Measurements from ENCODE around the gene CENATAC.

Gene CENATAC

DNA sequence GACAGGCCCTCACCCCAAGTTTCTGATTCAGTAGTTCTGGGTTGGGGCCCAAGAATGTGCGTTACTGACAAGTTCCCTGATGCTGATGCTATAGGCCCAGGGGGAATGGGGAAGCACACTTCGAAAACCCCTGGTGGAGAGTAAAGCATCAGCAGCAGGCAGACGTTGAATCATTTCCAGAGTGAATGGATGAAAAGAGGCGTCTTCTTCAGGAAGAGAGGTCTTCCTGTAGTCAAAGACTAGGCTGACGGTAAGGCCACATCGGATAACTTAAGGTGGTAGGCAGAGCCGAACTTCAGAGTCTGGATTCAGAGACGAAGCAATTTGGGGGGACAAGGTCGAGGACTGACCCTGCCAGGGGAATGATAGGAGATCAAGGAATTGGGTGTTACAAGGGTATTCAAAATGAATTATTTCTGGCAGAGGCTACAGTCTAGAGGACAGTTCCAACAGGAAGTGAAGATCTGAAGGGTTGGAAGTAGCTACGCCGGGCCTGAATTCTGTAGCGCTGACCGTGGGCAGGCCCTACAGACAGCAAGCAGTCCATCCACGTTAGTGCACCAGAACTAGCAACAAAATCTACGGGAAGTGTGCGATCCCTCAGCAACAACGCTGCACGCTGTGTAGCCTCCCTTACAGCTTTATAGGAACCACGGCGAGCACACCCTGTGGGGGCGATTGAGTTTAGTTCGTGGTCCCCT, 862 bp upstream of the CENATAC start:
- no peaks in the 10 kb centered on the region for H3K4me1 ChIP-seq (ENCODE audit: control insufficient read depth, insufficient read depth, low read length)
- DNase-seq (ENCODE audit: low read depth, low spot score): no peak
- no CpG with 5 or more reads among the region's 22 CpGs for WGBS (ENCODE audit: insufficient coverage, insufficient read length)
- H3K9me3 ChIP-seq (ENCODE audit: control insufficient read depth, insufficient read depth, low read length): no peaks in the 10 kb centered on the region
- H3K36me3 ChIP-seq (ENCODE audit: control insufficient read depth, insufficient read depth, low read length): no peaks in the 10 kb centered on the region
- no peak overlapping the region for H3K27ac ChIP-seq (ENCODE audit: low read length)
- H3K4me3 ChIP-seq (ENCODE audit: low read length): peak overlapping the region; percentile 70; the same call in 1 of the 2 replicates
- no peaks in the 10 kb centered on the region for H3K27me3 ChIP-seq (ENCODE audit: control insufficient read depth, insufficient read depth, low read length)

DNA sequence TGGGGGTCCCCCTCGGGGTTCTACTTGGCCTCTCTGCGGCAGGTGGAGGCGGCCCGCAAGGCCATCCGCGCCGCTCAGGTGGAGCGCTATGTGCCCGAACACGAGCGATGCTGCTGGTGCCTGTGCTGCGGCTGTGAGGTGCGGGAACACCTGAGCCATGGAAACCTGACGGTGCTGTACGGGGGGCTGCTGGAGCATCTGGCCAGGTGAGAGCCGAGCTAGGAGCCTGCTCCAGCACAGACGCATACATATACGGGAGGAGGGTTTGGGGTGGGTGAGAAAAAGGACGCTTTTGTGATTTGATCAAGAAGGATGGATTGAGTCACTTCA, 415 bp downstream of the CENATAC start:
- Histone ChIP-seq H3K36me3 (ENCODE audit: control insufficient read depth, insufficient read depth, low read length) (no peaks in the 10 kb centered on the region; the same call in 1 of the 2 replicates), H3K27ac (ENCODE audit: low read length) (no peak overlapping the region), H3K27me3 (ENCODE audit: control insufficient read depth, insufficient read depth, low read length) (no peaks in the 10 kb centered on the region), H3K4me3 (ENCODE audit: low read length) (peak overlapping the region; percentile 70), H3K9me3 (ENCODE audit: control insufficient read depth, insufficient read depth, low read length) (no peaks in the 10 kb centered on the region), H3K4me1 (ENCODE audit: control insufficient read depth, insufficient read depth, low read length) (no peaks in the 10 kb centered on the region)
- no peak for DNase-seq (ENCODE audit: low read depth, low spot score)
- no CpG with 5 or more reads among the region's 19 CpGs for WGBS (ENCODE audit: insufficient coverage, insufficient read length)

DNA sequence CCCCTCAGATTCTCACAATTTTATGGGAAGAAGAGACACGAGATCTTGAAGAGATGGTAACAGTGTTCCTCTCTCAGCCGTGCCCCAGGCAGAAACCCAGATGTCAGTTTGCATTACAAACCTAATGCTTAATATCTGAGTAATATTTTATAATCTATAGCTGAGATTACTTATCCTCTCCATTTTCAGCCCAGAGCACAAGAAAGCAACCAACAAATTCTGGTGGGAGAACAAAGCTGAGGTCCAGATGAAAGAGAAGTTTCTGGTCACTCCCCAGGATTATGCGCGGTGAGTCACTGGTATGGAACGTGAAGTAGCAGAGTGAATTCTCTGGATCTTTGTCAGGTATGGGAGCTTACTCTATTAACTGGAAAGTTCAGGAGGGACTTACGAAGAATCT, 884 bp downstream of the CENATAC start:
- H3K9me3 ChIP-seq (ENCODE audit: control insufficient read depth, insufficient read depth, low read length): no peaks in the 10 kb centered on the region
- no peaks in the 10 kb centered on the region; the same call in 1 of the 2 replicates for H3K36me3 ChIP-seq (ENCODE audit: control insufficient read depth, insufficient read depth, low read length)
- no peak for DNase-seq (ENCODE audit: low read depth, low spot score)
- H3K27me3 ChIP-seq (ENCODE audit: control insufficient read depth, insufficient read depth, low read length): no peaks in the 10 kb centered on the region
- no peak overlapping the region for H3K27ac ChIP-seq (ENCODE audit: low read length)
- no peaks in the 10 kb centered on the region for H3K4me1 ChIP-seq (ENCODE audit: control insufficient read depth, insufficient read depth, low read length)
- H3K4me3 ChIP-seq (ENCODE audit: low read length): peak overlapping the region; percentile 70; the same call in 1 of the 2 replicates
- no CpG with 5 or more reads among the region's 6 CpGs for WGBS (ENCODE audit: insufficient coverage, insufficient read length)

DNA sequence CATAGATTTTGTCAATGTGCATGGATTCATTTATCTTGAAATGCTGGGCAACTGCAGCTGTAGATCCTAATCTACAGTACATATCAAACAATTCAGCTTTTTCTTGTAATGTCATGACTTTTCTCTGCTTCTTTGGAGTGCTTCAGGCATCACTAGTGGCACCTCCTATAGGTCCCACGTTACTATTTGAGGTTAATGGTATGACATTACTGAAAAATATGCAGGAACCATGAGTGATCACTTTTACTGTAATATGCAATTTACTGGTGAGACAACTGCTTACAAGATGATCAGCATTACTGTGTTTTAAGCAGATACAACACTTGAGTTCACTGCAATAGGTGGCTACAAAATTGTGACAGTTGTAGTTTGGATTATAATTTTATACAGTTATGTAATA, 3.0 kb downstream of the CENATAC start:
- H3K27ac ChIP-seq (ENCODE audit: low read length): no peak overlapping the region
- no peaks in the 10 kb centered on the region for H3K4me1 ChIP-seq (ENCODE audit: control insufficient read depth, insufficient read depth, low read length)
- no peaks in the 10 kb centered on the region for H3K27me3 ChIP-seq (ENCODE audit: control insufficient read depth, insufficient read depth, low read length)
- no CpG with 5 or more reads among the region's 1 CpG for WGBS (ENCODE audit: insufficient coverage, insufficient read length)
- DNase-seq (ENCODE audit: low read depth, low spot score): no peak
- H3K36me3 ChIP-seq (ENCODE audit: control insufficient read depth, insufficient read depth, low read length): no peaks in the 10 kb centered on the region; the same call in 1 of the 2 replicates
- H3K9me3 ChIP-seq (ENCODE audit: control insufficient read depth, insufficient read depth, low read length): no peaks in the 10 kb centered on the region
- H3K4me3 ChIP-seq (ENCODE audit: low read length): no peak overlapping the region

- H3K4me1 ChIP-seq (ENCODE audit: control insufficient read depth, insufficient read depth, low read length): no peaks in the 10 kb centered on the region
- no peak overlapping the region for H3K4me3 ChIP-seq (ENCODE audit: low read length)
- no peak for DNase-seq (ENCODE audit: low read depth, low spot score)
- H3K36me3 ChIP-seq (ENCODE audit: control insufficient read depth, insufficient read depth, low read length): peaks cover 5% of the 10 kb centered on the region; the same call in 1 of the 2 replicates
- H3K27ac ChIP-seq (ENCODE audit: low read length): no peak overlapping the region
- no peaks in the 10 kb centered on the region for H3K27me3 ChIP-seq (ENCODE audit: control insufficient read depth, insufficient read depth, low read length)
- no peaks in the 10 kb centered on the region for H3K9me3 ChIP-seq (ENCODE audit: control insufficient read depth, insufficient read depth, low read length)
- WGBS (ENCODE audit: insufficient coverage, insufficient read length): no CpG with 5 or more reads among the region's 4 CpGs
Measured at GRCh38 chr11:119006656-119007055, 8.7 kb downstream of the CENATAC start.

GRCh38 chr11:119011476-119012053, 13.6 kb downstream of the CENATAC start:
- no peak for DNase-seq (ENCODE audit: low read depth, low spot score)
- Histone ChIP-seq H3K4me3 (ENCODE audit: low read length) (no peak overlapping the region), H3K9me3 (ENCODE audit: control insufficient read depth, insufficient read depth, low read length) (no peaks in the 10 kb centered on the region), H3K27ac (ENCODE audit: low read length) (no peak overlapping the region), H3K27me3 (ENCODE audit: control insufficient read depth, insufficient read depth, low read length) (no peaks in the 10 kb centered on the region), H3K4me1 (ENCODE audit: control insufficient read depth, insufficient read depth, low read length) (no peaks in the 10 kb centered on the region; the same call in 1 of the 2 replicates), H3K36me3 (ENCODE audit: control insufficient read depth, insufficient read depth, low read length) (peaks cover 26% of the 10 kb centered on the region; the same call in 1 of the 2 replicates)
- no CpG with 5 or more reads among the region's 6 CpGs for WGBS (ENCODE audit: insufficient coverage, insufficient read length)

DNA sequence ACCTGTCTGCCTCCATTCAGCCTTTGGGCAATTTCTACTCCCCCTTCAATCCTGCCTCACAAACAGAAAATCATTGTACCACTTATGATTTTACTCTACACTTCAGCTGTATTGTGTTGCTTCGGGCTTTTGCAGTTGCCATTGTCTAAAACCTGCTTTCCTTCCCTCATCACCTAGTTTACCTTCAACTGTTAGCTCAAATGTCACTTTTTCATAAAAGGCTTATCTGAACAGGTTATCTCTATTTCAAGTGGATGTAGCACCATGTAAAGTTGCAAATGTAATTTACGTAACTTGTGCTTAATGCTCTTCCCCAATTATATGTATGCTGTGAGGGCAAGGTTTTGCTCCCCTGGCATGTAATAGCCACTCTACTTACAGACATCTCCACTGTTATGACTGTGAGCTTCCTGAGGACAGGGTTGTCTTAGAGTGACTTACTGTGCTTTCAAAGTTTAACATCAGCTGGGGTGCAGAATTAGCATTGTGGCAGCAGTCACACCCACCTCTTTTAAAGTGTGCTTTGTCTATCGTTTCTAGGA, 14.8 kb downstream of the CENATAC start:
- H3K27ac ChIP-seq (ENCODE audit: low read length): no peak overlapping the region
- WGBS (ENCODE audit: insufficient coverage, insufficient read length): no CpG with 5 or more reads among the region's 3 CpGs
- peaks cover 26% of the 10 kb centered on the region; the same call in 1 of the 2 replicates for H3K36me3 ChIP-seq (ENCODE audit: control insufficient read depth, insufficient read depth, low read length)

DNA sequence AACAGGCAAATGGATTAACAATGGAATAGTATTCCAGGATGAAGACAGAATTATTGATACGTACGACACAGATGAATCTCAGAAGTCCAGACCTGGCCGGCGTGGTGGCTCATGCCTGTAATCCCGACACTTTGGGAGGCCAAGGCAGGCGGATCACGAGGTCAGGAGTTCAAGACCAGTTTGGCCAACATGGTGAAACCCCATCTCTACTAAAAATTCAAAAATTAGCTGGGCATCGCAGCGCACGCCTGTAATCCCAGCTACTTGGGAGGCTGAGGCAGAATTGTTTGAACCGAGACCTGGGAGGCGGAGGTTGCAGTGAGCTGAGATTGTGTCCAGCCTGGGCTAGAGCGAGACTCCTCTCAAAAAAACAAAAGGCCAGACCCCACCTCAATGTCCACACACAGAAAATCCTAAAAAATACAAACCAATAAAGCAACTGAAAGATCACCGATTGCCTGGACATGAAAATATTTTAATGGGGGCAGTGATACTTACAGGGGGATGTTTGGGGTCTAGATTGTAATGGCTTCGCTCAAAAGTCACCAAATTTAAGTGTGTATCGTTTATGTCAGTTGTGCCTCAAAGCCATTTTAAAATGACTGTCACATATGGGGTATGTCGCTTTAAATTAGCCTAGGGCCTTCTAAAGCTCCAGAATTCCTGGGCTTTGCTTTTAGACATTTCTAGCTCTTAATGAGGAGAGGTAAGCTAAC, 16.4 kb downstream of the CENATAC start:
- Histone ChIP-seq H3K9me3 (ENCODE audit: control insufficient read depth, insufficient read depth, low read length) (no peaks in the 10 kb centered on the region), H3K27ac (ENCODE audit: low read length) (no peak overlapping the region), H3K36me3 (ENCODE audit: control insufficient read depth, insufficient read depth, low read length) (peaks cover 26% of the 10 kb centered on the region; the same call in 1 of the 2 replicates), H3K27me3 (ENCODE audit: control insufficient read depth, insufficient read depth, low read length) (no peaks in the 10 kb centered on the region), H3K4me3 (ENCODE audit: low read length) (no peak overlapping the region), H3K4me1 (ENCODE audit: control insufficient read depth, insufficient read depth, low read length) (no peaks in the 10 kb centered on the region; the same call in 1 of the 2 replicates)
- no CpG with 5 or more reads among the region's 17 CpGs for WGBS (ENCODE audit: insufficient coverage, insufficient read length)
- DNase-seq (ENCODE audit: low read depth, low spot score): no peak

More for the DNA sequence above, 14.8 kb downstream of the CENATAC start:
- DNase-seq (ENCODE audit: low read depth, low spot score): no peak
- Histone ChIP-seq H3K27me3 (ENCODE audit: control insufficient read depth, insufficient read depth, low read length) (no peaks in the 10 kb centered on the region), H3K4me3 (ENCODE audit: low read length) (no peak overlapping the region), H3K9me3 (ENCODE audit: control insufficient read depth, insufficient read depth, low read length) (no peaks in the 10 kb centered on the region), H3K4me1 (ENCODE audit: control insufficient read depth, insufficient read depth, low read length) (no peaks in the 10 kb centered on the region; the same call in 1 of the 2 replicates)

GRCh38 chr11:119015054-119015611, 17.2 kb downstream of the CENATAC start:
- Histone ChIP-seq H3K4me1 (ENCODE audit: control insufficient read depth, insufficient read depth, low read length) (no peaks in the 10 kb centered on the region; the same call in 1 of the 2 replicates), H3K36me3 (ENCODE audit: control insufficient read depth, insufficient read depth, low read length) (peaks cover 26% of the 10 kb centered on the region; the same call in 1 of the 2 replicates), H3K4me3 (ENCODE audit: low read length) (no peak overlapping the region), H3K27ac (ENCODE audit: low read length) (no peak overlapping the region), H3K27me3 (ENCODE audit: control insufficient read depth, insufficient read depth, low read length) (no peaks in the 10 kb centered on the region), H3K9me3 (ENCODE audit: control insufficient read depth, insufficient read depth, low read length) (no peaks in the 10 kb centered on the region)
- WGBS (ENCODE audit: insufficient coverage, insufficient read length): no CpG with 5 or more reads among the region's 8 CpGs
- no peak for DNase-seq (ENCODE audit: low read depth, low spot score)

Data from iPS DF 6.9 (cell line).